ENCODE measurements around the gene GTF2A1.
A peak's percentile ranks its signal among the peaks of the same experiment; 100 is the strongest.

GTF2A1 gene

DNA sequence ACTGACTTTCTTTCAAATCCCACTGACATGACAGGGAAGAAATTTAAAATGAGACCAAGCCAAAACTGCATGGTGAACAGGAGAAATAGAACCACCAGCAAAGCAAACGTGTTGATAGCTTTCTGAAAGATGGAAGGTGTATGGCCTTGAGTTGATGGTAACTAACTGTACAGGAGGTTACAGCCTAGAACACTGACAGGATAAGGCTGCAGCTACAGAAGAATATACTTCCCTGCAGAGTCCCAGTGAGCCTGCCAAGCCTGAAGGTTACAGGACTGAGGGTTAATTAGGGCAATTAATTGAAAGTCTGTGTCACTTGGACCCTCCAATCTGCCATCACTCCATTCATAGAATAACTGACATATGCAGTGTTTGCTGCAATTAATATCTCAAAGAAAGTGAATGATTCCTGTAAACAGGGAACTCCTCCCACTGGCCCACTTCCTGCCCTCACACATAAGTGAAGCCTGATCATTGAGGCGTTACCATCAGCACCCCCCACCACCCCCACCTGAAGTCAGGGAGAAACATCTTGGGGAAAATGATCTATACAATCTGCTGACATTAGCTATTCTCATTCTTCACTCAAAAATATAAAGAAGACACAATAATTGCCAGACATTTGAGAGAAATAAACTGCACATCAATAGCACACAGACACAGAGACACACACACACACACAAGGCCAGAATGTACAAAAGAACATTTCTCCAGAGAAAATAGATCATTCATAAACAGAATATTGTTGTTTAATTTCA is 73.4 kb downstream of the GTF2A1 start:
- H3K4me3 ChIP-seq (ENCODE audit: low read length) = no peak overlapping the region
- DNase-seq (ENCODE audit: low read depth) = no peak
- TF ChIP-seq CTCF (IDR thresholded peaks at IDR 0.05; ENCODE audit: insufficient read depth, low read depth, low read length, missing control alignments) = no peak

DNA sequence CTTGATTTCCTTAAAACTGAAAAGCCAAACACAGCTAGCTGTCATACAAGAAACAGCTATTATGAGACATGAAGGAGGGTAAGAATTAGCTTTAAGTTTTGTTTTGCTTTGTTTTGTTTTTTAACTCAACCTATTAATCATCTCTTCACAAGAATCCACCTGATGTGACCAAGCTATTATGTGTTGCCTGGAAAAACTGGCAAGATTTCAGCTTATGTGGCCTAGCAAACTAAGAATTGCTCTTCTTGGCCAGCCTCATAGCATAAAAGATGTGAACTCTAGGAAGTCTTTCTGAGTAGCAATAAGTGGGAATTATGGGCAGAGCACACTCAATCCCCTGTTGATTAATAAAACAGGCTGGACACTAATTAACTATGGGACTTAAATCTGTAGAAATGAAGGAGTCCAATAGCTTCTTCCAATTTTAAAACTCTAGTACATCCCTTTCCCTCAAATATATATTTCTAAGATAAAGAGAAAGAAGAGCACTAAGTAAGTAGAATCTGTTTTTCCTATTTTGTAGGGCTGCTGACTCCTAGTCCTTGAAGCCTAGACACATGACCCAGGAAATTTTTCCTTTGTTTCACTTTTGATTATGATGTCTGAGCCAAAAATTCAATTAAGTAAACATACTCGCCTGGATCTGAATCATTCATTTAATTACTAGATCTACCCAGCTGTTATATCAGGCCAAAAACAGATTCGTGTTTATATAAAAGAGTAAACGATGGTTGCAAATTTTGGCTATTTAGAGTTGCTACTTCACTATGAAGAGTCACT is 75.7 kb downstream of the GTF2A1 start:
- no peak for DNase-seq (ENCODE audit: low read depth)
- no peak overlapping the region for H3K4me3 ChIP-seq (ENCODE audit: low read length)
- TF ChIP-seq CTCF (IDR thresholded peaks at IDR 0.05; ENCODE audit: insufficient read depth, low read depth, low read length, missing control alignments) = no peak

DNA sequence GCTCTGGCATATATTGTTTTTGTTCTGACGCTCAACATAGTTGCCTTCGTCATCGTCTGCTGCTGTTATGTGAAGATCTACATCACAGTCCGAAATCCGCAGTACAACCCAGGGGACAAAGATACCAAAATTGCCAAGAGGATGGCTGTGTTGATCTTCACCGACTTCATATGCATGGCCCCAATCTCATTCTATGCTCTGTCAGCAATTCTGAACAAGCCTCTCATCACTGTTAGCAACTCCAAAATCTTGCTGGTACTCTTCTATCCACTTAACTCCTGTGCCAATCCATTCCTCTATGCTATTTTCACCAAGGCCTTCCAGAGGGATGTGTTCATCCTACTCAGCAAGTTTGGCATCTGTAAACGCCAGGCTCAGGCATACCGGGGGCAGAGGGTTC is 77.0 kb downstream of the GTF2A1 start:
- no peak overlapping the region for H3K4me3 ChIP-seq (ENCODE audit: low read length)
- DNase-seq (ENCODE audit: low read depth) = no peak
- TF ChIP-seq CTCF (IDR thresholded peaks at IDR 0.05; ENCODE audit: insufficient read depth, low read depth, low read length, missing control alignments) = no peak

GRCh38 chr14:81141426-81141825 is 79.3 kb downstream of the GTF2A1 start:
- DNase-seq (ENCODE audit: low read depth) = no peak
- no peak overlapping the region for H3K4me3 ChIP-seq (ENCODE audit: low read length)
- no peak for TF ChIP-seq CTCF (IDR thresholded peaks at IDR 0.05; ENCODE audit: insufficient read depth, low read depth, low read length, missing control alignments)

DNA sequence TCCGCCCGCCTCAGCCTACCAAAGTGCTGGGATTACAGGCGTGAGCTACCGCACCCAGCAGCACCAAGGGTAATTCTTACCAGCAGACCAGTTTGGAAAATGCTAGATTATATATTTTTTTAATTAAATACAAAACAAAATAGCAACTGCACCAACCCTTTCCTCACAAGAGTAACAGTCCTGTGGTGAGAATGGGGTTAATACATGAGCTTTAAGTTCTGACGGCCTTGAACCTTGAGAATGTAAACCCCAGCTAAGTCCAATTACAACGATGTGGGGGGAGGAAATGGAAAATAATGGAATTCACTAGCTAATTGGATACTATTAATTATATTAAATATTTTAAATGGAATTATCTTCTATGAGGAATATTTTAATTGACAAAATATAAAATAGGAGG is 82.3 kb downstream of the GTF2A1 start:
- no peak for DNase-seq (ENCODE audit: low read depth)
- H3K4me3 ChIP-seq (ENCODE audit: low read length) = no peak overlapping the region
- no peak for TF ChIP-seq CTCF (IDR thresholded peaks at IDR 0.05; ENCODE audit: insufficient read depth, low read depth, low read length, missing control alignments)

- no peak overlapping the region for H3K4me3 ChIP-seq (ENCODE audit: low read length)
- DNase-seq (ENCODE audit: low read depth) = peak; percentile 88
- no peak for TF ChIP-seq CTCF (IDR thresholded peaks at IDR 0.05; ENCODE audit: insufficient read depth, low read depth, low read length, missing control alignments)
Observed at GRCh38 chr14:81137316-81137715, 83.4 kb downstream of the GTF2A1 start.
